ENCODE measurements around the gene C1orf232. TPM values are rescaled to one million over a fixed set of nuclear protein-coding genes. Genes with fewer than 3 reads are reported as not detected.

The C1orf232 gene
- total RNA-seq, 1 donor from 2014 or later: not detected

DNA sequence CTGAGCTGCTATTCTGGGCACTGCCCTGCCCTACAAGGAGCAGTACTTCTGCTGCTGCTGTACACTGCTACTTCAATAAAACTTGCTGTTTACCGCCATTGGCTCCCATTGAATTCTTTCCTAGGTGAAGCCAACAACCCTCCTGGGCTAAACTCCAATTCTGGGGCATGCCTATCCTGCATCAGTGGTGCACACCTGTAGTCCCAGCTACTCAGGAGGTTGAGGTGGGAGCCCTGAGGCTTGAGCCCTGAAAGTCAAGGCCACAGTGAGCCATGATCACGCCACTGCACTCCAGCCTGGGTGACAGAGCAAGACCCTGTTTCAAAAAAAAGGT is 36.0 kb downstream of the C1orf232 start:
- Mint-ChIP-seq H3K27me3 (peaks cover 7% of the 10 kb centered on the region), H3K4me1 (ENCODE audit: low read depth) (peaks cover 2% of the 10 kb centered on the region), H3K27ac (no peak overlapping the region), H3K36me3 (ENCODE audit: insufficient read depth) (no peaks in the 10 kb centered on the region), H3K4me3 (ENCODE audit: low read depth) (no peak overlapping the region), H3K9me3 (ENCODE audit: low read depth) (peaks cover 5% of the 10 kb centered on the region)
- TF ChIP-seq, protein P1, sequence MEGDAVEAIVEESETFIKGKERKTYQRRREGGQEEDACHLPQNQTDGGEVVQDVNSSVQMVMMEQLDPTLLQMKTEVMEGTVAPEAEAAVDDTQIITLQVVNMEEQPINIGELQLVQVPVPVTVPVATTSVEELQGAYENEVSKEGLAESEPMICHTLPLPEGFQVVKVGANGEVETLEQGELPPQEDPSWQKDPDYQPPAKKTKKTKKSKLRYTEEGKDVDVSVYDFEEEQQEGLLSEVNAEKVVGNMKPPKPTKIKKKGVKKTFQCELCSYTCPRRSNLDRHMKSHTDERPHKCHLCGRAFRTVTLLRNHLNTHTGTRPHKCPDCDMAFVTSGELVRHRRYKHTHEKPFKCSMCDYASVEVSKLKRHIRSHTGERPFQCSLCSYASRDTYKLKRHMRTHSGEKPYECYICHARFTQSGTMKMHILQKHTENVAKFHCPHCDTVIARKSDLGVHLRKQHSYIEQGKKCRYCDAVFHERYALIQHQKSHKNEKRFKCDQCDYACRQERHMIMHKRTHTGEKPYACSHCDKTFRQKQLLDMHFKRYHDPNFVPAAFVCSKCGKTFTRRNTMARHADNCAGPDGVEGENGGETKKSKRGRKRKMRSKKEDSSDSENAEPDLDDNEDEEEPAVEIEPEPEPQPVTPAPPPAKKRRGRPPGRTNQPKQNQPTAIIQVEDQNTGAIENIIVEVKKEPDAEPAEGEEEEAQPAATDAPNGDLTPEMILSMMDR (IDR thresholded peaks at IDR 0.05; ENCODE audit: unreplicated experiment): no peak
- DNase-seq (ENCODE audit: low spot score, unreplicated experiment): no peak

DNA sequence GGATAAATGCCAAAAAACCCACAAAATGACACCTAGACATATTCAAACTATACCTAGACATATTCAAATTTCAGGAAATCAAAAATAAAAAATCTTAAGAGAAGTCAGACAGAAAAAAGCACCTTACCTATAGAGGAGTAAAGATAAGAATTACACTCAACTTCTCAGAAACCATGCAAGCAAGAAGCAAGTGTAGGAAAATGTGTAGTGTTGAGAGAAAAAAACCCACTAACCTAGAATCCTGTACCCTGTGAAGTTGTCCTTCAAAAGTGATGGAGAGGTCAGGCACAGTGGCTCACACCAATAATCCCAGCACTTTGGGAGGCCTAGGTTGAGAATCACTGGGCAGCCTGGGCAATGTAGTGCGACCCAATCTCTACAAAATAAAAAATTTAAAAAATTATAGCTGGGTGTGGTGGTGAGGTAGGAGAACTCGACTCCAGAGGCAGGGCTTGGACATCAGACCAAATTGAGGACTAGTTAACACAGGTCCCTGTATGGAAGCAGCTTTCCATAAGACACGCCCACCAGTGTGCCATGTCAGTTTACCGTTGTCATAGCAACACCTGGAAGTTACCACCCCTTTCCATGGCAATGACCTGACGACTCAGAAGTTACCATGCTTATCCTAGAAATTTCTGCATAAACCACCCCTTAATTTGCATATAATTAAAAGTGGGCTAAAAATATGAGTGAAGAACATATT is 36.5 kb downstream of the C1orf232 start:
- H3K9me3 Mint-ChIP-seq (ENCODE audit: low read depth): peaks cover 5% of the 10 kb centered on the region
- no peak overlapping the region for H3K4me3 Mint-ChIP-seq (ENCODE audit: low read depth)
- no peaks in the 10 kb centered on the region for H3K36me3 Mint-ChIP-seq (ENCODE audit: insufficient read depth)
- TF ChIP-seq, protein P1 (IDR thresholded peaks at IDR 0.05; ENCODE audit: unreplicated experiment): no peak
- no peak overlapping the region for H3K27ac Mint-ChIP-seq
- peaks cover 12% of the 10 kb centered on the region for H3K27me3 Mint-ChIP-seq
- DNase-seq (ENCODE audit: low spot score, unreplicated experiment): no peak
- peaks cover 4% of the 10 kb centered on the region for H3K4me1 Mint-ChIP-seq (ENCODE audit: low read depth)

DNA sequence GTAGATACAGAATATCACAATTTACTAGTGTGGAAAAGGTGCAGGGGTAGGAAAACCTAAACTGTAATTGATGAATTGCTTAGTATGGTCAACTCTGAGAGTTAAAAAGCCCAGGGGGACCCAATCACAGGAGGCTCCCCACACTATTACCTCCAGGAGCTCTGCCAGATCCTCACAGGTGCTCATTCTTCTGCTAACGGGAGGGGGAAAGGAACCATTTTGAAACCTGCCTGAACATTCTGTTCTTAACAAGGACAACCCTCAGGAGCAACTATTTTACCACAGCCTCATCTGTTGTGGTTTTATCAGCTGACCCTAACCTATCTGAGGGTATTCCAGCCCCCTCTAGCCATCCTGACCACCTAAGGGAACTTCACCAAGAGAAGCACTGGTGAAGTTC is 38.1 kb downstream of the C1orf232 start:
- H3K9me3 Mint-ChIP-seq (ENCODE audit: low read depth): peaks cover 5% of the 10 kb centered on the region
- H3K36me3 Mint-ChIP-seq (ENCODE audit: insufficient read depth): no peaks in the 10 kb centered on the region
- DNase-seq (ENCODE audit: low spot score, unreplicated experiment): no peak
- no peak overlapping the region for H3K4me3 Mint-ChIP-seq (ENCODE audit: low read depth)
- TF ChIP-seq, protein P1 (IDR thresholded peaks at IDR 0.05; ENCODE audit: unreplicated experiment): no peak
- H3K27ac Mint-ChIP-seq: no peak overlapping the region
- H3K4me1 Mint-ChIP-seq (ENCODE audit: low read depth): peaks cover 4% of the 10 kb centered on the region
- peaks cover 12% of the 10 kb centered on the region for H3K27me3 Mint-ChIP-seq

DNA sequence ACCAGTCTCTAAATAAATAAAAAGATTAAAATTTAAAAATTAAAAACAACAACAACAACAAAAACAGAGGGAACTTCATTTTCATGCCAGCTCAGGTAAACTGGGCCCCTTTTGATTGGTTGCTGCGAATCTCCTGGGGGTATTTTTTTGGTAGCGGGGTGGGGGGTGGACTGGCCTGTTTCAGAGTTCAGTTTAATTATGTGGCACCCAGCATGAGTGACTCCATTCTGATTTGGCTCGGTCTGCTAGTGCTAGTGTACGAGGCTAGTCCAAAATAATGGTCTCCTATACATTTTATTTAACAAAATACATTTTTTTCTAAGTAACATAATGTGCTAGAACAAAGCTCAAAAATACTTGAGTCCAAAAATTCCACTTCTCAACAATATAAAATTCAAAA is 39.0 kb downstream of the C1orf232 start:
- TF ChIP-seq, protein P1 (IDR thresholded peaks at IDR 0.05; ENCODE audit: unreplicated experiment): no peak
- H3K9me3 Mint-ChIP-seq (ENCODE audit: low read depth): no peaks in the 10 kb centered on the region
- no peaks in the 10 kb centered on the region for H3K36me3 Mint-ChIP-seq (ENCODE audit: insufficient read depth)
- H3K4me1 Mint-ChIP-seq (ENCODE audit: low read depth): peaks cover 4% of the 10 kb centered on the region
- DNase-seq (ENCODE audit: low spot score, unreplicated experiment): no peak
- no peak overlapping the region for H3K4me3 Mint-ChIP-seq (ENCODE audit: low read depth)
- peaks cover 12% of the 10 kb centered on the region for H3K27me3 Mint-ChIP-seq
- no peak overlapping the region for H3K27ac Mint-ChIP-seq

DNA sequence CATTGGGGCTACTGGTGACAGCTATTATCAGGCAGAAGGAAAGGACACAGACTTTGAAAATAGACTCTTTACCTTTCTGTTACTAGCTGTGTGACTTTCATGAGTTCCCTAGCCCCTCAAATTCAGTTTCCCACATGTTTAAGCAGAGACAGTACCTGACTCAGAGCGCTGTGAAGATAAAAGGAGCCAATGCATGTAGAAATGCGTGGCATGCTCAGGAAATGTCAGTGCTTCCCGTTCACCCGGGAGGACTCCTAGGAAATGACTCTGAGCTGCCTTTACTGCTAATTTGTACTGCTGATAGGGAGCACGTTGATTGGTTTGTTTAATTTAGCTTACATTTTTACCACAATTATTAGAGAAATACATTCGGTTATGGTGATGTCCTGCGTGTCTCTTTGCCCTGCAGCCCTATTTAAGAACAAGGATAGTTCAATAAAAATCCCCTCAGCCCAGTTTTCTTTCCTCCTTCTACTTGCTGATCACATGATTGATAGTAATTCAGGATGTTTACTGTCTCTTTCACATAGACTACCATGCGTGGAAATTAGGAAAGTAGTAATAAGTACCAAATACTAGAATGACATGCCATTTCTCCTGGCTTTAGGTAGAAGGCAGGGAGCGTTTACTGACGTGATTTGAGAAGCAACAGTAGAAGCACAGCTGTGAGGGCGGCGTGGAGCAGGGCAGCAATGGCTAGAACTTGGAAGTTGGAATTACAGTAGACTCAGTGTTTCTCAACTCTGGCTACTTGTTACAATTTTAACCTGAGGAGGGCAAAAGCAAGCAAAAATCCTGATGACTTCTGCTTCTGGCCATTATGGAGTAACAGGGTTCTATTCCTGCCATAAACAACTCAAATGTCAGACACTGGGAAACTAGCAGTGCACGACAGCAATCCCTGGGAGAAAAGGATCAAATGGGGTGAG is 41.3 kb downstream of the C1orf232 start:
- Mint-ChIP-seq H3K9me3 (ENCODE audit: low read depth) (no peaks in the 10 kb centered on the region), H3K36me3 (ENCODE audit: insufficient read depth) (peaks cover 4% of the 10 kb centered on the region), H3K4me1 (ENCODE audit: low read depth) (peaks cover 4% of the 10 kb centered on the region), H3K27ac (no peak overlapping the region), H3K27me3 (peaks cover 12% of the 10 kb centered on the region), H3K4me3 (ENCODE audit: low read depth) (no peak overlapping the region)
- TF ChIP-seq, protein P1 (IDR thresholded peaks at IDR 0.05; ENCODE audit: unreplicated experiment): no peak
- DNase-seq (ENCODE audit: low spot score, unreplicated experiment): no peak

Data from progenitor cell of endocrine pancreas (in vitro differentiated cells).